Measurements from ENCODE around the gene DGCR6. TPM values are rescaled to one million over a fixed set of nuclear protein-coding genes. Genes with fewer than 3 reads are reported as not detected.
A peak's percentile ranks its signal among the peaks of the same experiment; 100 is the strongest.

Gene DGCR6
- total RNA-seq, 4 donors from 2014 or later = 5.4 to 33.3 (median 7.9) TPM

- Histone ChIP-seq H3K36me3 (no peaks in the 10 kb centered on the region), H3K27me3 (no peaks in the 10 kb centered on the region), H3K9me3 (no peaks in the 10 kb centered on the region), H3K4me1 (no peaks in the 10 kb centered on the region), H3K4me3 (replicated peaks in 1 of 3) (no peak overlapping the region), H3K27ac (no peak overlapping the region)
- intact Hi-C loops (cut with DNase I) = no loop called here
- TF ChIP-seq POLR2A (IDR thresholded peaks at IDR 0.05) (no peak), CTCF (IDR thresholded peaks at IDR 0.05) (no peak)
- no peak for DNase-seq
- no CpG with 5 or more reads among the region's 20 CpGs for WGBS, 2 donors
These were observed 19.4 kb downstream of the DGCR6 start for GRCh38 chr22:18925368-18926064.

DNA sequence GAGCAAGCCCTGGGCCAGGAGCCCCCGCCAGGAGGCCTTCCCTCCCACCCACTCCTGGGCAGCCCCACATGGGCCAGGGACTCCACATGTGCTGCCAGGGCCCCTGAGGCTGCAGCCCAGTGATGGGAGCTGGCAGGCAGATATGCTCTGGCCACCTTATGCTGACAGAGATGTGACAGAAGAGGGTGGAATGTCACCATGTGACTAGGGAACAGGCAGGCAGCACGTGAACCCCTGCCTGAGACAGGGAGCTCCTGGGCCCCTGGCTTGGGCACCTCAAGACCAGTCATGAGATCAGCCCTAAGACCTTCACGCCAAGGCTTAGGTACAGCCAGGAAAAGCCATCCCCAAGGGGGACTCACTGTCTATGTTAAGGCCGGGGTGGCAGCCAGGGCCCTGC, 20.9 kb downstream of the DGCR6 start:
- H3K4me3 ChIP-seq (replicated peaks in 1 of 3) = no peak overlapping the region
- no peaks in the 10 kb centered on the region for H3K27me3 ChIP-seq
- TF ChIP-seq POLR2A (IDR thresholded peaks at IDR 0.05) (no peak), CTCF (IDR thresholded peaks at IDR 0.05) (no peak)
- no peaks in the 10 kb centered on the region for H3K4me1 ChIP-seq
- H3K9me3 ChIP-seq = no peaks in the 10 kb centered on the region
- no peak for DNase-seq
- H3K27ac ChIP-seq = no peak overlapping the region
- H3K36me3 ChIP-seq = no peaks in the 10 kb centered on the region
- intact Hi-C loops (cut with DNase I) = no loop called here
- WGBS, 2 donors = no CpG with 5 or more reads among the region's 4 CpGs

GRCh38 chr22:18927573-18927972, 21.5 kb downstream of the DGCR6 start:
- intact Hi-C loops (cut with DNase I) = no loop called here
- no peaks in the 10 kb centered on the region for H3K9me3 ChIP-seq
- no peak overlapping the region for H3K27ac ChIP-seq
- H3K4me1 ChIP-seq = no peaks in the 10 kb centered on the region
- H3K4me3 ChIP-seq (replicated peaks in 1 of 3) = no peak overlapping the region
- no peaks in the 10 kb centered on the region for H3K27me3 ChIP-seq
- no peaks in the 10 kb centered on the region for H3K36me3 ChIP-seq
- no CpG with 5 or more reads among the region's 5 CpGs for WGBS, 2 donors
- DNase-seq = no peak
- TF ChIP-seq CTCF (IDR thresholded peaks at IDR 0.05) = no peak
- no peak for TF ChIP-seq POLR2A (IDR thresholded peaks at IDR 0.05)

- DNase-seq = peak; percentile 26 to 64
- Histone ChIP-seq H3K4me1 (no peaks in the 10 kb centered on the region), H3K27me3 (no peaks in the 10 kb centered on the region), H3K9me3 (no peaks in the 10 kb centered on the region), H3K36me3 (no peaks in the 10 kb centered on the region), H3K27ac (no peak overlapping the region), H3K4me3 (replicated peaks in 1 of 3) (no peak overlapping the region)
- TF ChIP-seq CTCF (IDR thresholded peaks at IDR 0.05) (no peak), POLR2A (IDR thresholded peaks at IDR 0.05) (no peak)
- intact Hi-C loops (cut with DNase I) = no loop called here
- WGBS, 2 donors = no CpG with 5 or more reads among the region's 5 CpGs
These were observed 23.3 kb downstream of the DGCR6 start for GRCh38 chr22:18929459-18929858.

DNA sequence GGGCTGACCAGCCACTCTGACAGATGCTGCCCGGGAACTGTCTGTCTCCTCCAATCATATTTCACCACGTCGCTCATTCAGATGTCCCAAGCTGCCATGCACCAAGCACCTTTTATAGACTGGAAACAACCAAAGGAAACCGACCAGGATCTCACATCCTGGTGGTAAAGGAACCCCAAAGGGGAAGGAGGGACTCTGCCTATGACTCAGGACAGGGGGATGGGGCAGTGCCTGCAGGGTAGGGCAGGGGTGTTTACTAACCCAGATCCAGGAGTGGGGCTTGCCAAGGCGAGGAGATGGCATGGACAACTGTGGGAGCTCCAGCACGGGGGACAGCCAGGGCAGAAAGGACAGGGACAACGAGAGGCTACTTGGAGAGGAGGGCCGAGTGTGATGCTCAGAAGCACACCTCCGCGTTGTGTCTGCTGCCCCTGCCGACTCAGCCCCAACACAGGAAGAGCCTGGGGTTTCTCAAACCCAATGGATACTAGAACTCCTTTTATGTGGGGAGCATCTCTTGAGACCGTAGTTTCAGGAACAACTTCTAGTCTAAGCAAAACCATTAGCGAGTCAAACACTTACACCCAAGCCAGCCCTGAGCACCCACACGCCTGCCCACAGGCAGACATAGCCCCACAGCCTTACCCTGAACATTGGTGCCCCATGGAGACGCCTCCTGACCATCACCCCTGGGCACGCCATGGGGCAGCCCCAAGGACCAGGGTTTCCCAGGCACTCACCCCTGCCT, 26.0 kb downstream of the DGCR6 start:
- no peaks in the 10 kb centered on the region for H3K36me3 ChIP-seq
- no CpG with 5 or more reads among the region's 16 CpGs for WGBS, 2 donors
- H3K27me3 ChIP-seq = no peaks in the 10 kb centered on the region
- no peaks in the 10 kb centered on the region for H3K4me1 ChIP-seq
- intact Hi-C loops (cut with DNase I) = no loop called here
- no peak overlapping the region for H3K4me3 ChIP-seq (replicated peaks in 1 of 3)
- no peaks in the 10 kb centered on the region for H3K9me3 ChIP-seq
- H3K27ac ChIP-seq = no peak overlapping the region
- DNase-seq = no peak
- TF ChIP-seq POLR2A (IDR thresholded peaks at IDR 0.05) = no peak
- TF ChIP-seq CTCF (IDR thresholded peaks at IDR 0.05) = no peak
